ENCODE data around the gene FRMD1.
"Not testable (repeated sequence)": the region's sequence is repeated elsewhere in the genome, so short reads cannot be mapped to it uniquely, and the experiment has no call there.

Gene FRMD1

DNA sequence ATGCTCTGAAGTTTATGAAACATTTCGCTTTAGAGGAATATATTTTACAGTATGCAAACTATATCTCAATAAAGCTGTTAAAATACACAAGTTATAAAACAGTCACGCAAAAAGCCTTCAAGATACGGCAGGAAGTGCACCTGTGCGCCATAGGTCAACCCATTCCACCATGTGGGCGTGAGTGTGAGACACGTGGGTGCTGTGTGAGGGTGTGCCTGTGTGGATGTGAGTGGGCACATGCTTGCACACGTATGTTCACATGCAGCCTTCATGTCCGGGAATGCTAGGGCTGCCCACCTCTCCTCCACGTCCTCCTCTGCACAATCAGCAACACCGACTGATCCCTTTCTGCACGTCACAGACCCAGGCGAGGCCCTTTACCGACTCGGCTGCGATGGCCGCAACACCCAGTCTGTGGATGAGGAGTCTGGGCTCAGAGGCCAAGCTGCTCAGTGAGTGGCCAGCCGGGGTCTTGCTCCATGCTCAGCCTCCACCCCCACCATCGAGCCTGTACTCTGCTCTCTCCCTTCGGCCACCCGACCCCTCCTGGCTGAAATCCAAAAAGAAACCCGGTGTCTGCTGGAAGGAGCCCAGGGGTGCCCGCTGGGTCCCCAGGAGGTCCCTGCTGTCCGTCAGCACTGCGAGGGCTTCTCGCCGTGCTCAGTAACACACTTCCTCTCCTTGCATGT lies 3.0 kb upstream of the FRMD1 start:
- DNase-seq (ENCODE audit: extremely low read depth, low read depth) = no peak
- TF ChIP-seq, protein P1, sequence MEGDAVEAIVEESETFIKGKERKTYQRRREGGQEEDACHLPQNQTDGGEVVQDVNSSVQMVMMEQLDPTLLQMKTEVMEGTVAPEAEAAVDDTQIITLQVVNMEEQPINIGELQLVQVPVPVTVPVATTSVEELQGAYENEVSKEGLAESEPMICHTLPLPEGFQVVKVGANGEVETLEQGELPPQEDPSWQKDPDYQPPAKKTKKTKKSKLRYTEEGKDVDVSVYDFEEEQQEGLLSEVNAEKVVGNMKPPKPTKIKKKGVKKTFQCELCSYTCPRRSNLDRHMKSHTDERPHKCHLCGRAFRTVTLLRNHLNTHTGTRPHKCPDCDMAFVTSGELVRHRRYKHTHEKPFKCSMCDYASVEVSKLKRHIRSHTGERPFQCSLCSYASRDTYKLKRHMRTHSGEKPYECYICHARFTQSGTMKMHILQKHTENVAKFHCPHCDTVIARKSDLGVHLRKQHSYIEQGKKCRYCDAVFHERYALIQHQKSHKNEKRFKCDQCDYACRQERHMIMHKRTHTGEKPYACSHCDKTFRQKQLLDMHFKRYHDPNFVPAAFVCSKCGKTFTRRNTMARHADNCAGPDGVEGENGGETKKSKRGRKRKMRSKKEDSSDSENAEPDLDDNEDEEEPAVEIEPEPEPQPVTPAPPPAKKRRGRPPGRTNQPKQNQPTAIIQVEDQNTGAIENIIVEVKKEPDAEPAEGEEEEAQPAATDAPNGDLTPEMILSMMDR (IDR thresholded peaks at IDR 0.05; ENCODE audit: low read depth, low read length) = no peak

DNA sequence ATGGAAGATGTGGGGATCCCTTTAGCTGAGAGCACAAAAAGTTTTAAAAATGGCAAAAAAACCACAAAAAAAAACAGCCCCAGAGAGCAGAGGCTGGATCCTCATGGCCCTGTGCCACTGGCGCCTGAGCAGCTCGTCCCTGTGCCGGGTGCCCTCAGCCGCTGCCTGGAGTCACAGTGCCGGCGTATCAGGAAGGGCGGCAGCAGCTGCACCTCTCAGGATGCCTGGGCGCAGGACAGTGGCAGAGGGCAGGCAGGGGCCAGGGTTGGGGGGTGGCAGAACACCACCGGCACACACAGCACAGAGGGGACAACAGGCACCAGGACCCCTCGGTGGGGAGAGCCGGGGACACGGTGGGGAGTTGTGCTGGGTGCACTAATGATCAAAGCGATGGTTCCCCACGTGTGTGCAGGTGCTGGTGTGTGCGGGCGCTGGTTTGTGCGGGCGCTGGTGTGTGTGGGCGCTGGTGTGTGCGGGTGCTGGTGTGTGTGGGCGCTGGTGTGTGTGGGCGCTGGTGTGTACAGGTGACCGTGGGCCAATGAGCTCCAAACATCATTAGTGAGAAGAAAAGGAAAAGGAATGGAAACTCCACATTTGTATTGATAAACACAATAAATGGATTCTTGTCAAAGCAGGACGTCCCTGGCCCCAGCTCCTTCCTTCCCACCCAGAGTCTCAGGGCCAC lies 1.5 kb upstream of the FRMD1 start:
- no peak for DNase-seq (ENCODE audit: extremely low read depth, low read depth)
- TF ChIP-seq, protein P1 (IDR thresholded peaks at IDR 0.05; ENCODE audit: low read depth, low read length) = no peak

DNA sequence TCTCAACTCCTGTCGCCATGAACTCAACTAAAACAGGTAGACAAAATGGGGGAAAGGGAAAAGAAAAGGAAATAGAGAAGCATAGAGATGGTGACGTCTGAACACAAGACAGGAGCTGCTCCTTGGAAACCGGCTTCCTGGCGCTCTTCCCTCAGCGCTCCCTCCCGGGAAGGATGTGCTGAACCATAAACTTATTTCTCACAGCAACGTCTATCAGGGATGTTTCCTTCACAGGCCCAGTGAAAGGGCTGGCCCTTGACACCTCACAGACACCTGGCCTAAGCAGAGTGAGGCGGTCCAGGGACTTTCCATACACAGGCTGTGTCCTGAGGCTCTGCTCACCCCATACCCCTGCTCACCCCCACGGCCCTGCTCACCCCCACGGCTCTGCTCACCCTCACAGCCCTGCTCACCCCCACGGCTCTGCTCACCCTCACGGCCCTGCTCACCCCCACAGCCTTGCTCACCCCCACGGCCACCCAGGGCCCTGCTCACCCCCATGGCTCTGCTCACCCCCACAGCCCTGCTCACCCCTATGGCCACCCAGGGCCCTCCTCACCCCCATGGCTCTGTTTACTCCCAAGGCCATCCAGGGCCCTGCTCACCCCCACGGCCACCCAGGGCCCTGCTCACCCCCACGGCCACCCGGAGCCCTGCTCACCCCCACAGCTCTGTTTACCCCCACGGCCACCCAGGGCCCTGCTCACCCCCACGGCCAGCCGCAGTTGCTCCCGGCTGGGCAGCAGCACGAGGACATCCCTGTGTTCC lies 653 bp downstream of the FRMD1 start:
- DNase-seq (ENCODE audit: extremely low read depth, low read depth) = no peak

DNA sequence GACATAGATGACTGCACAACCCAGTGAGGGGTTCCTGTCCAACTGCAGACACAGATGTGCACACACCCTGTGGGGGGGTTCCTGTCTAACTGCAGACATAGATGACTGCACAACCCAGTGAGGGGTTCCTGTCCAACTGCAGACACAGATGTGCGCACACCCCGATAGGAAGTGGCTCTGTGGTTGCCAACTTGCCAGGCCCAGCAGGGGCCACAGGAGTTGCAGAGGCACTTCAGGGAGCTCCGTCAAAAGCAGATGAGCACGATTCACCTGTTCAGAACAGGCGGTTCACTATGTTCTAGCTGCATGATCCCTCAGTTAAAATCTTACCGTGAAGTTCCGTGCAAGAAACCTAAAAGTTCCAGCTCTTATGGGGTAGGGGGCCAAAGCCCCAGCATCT lies 1.6 kb downstream of the FRMD1 start:
- DNase-seq (ENCODE audit: extremely low read depth, low read depth) = not testable (repeated sequence)

More for the DNA sequence above, 653 bp downstream of the FRMD1 start:
- TF ChIP-seq, protein P1 (IDR thresholded peaks at IDR 0.05; ENCODE audit: low read depth, low read length) = no peak

DNA sequence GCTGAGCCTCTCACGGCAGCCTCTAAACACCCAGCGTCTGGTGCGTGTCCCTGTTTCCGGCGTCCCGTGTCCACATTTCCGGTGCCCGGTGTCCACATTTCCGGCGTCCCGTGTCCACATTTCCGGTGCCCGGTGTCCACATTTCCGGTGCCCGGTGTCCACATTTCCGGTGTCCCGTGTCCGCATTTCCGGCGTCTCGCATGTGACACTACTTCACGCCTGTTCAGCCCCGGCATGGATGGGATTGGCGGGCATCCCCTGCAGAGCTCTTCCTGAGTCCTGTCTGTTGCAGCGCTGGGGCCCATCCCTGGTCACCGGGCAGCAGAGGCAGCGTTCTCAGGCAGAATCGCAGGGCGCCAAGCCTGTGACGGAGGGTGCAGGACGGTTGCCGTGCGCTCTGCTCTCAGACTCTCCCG lies 3.2 kb downstream of the FRMD1 start:
- no peak for DNase-seq (ENCODE audit: extremely low read depth, low read depth)
- TF ChIP-seq, protein P1 (IDR thresholded peaks at IDR 0.05; ENCODE audit: low read depth, low read length) = no peak

DNA sequence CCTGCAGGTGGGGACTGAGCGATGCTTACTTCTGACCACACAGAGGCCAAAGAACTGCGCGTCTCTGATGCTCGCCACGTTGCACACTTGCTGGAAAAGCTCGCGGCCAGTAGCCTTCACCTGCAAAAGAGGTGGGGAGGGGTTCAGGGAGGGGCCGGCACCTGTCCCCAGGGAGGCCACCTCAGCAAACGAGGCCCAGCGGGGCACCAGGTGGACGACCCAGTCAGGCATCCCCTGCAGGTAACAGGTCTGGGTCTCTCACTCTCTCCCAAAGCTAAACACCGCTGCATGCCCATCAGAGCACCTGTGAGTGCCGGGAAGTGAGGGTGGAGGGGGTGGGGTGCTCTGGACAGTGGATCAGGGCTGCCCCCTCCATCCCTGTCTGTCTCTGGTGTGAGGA lies 3.8 kb downstream of the FRMD1 start:
- no peak for DNase-seq (ENCODE audit: extremely low read depth, low read depth)
- TF ChIP-seq, protein P1 (IDR thresholded peaks at IDR 0.05; ENCODE audit: low read depth, low read length) = no peak

DNA sequence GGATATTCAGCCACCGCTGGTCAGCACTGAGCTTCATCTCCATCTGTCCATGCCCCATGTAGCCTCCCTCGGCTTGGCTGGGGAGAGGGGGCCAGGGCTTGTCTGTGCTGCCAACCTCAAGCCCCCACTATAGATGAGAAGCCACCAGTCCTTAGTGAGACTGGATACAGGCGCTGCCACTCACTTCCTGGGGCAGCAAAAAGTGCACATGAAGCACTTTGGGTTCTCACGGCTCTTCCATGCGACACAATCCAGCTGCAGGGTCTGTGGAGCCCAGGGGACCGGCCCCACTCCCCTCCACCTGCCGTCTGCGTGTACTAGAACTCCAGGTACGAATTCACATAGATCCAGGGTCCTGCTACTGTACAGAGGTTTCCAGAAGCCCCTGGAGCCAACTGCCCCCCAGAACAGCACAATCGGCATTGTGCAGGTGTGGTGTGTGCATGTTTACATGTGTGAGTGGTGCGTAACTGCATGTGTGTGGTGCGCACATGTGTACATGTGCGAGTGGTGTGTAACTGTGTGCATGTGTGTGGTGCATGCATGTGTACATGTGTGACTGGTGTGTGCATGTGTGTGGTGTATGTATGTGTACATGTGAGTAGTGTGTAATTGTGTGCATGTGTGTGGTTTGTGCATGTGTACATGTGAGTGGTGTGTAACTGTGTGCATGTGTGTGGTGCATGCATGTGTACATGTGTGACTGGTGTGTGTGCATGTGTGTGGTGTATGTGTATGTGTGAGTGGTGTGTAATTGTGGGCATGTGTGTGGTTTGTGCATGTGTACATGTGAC lies 4.9 kb downstream of the FRMD1 start:
- DNase-seq (ENCODE audit: extremely low read depth, low read depth) = no peak
- TF ChIP-seq, protein P1 (IDR thresholded peaks at IDR 0.05; ENCODE audit: low read depth, low read length) = no peak

Data from AG09319 (cell line).